Uterus (tissue), 4 donors: ENCODE results near the gene SEPHS2. TPM values are rescaled to one million over a fixed set of nuclear protein-coding genes. Genes with fewer than 3 reads are reported as not detected.
A peak's percentile ranks its signal among the peaks of the same experiment; 100 is the strongest.

ENCODE experiments used
- DNase-seq, 2 donors: peaks; one replicate each; pipeline ENCODE4 v3.0.0-alpha.2; 2019 to 2020
- H3K27ac ChIP-seq, 2 donors: fragments of 200-600 bp; sonication (generic); 1 replicate in 1 of 2; 2 replicates in 1 of 2; pipeline ENCODE4 v1.5.1; 2016 to 2018
- H3K27me3 ChIP-seq, 2 donors: fragments of 200-600 bp; sonication (generic); one replicate each; pipeline ENCODE4 v1.5.1; 2018 to 2019; ENCODE audit warnings: control low read depth in 1 of 2
- H3K36me3 ChIP-seq, 2 donors: fragments of 200-600 bp; sonication (generic); one replicate each; pipeline ENCODE4 v1.5.1; 2019; ENCODE audit warnings: control low read depth in 1 of 2
- H3K4me1 ChIP-seq, 2 donors: fragments of 200-600 bp; sonication (generic); one replicate each; pipeline ENCODE4 v1.5.1; 2018 to 2019; ENCODE audit warnings: control low read depth in 1 of 2
- H3K4me3 ChIP-seq, 2 donors: fragments of 200-600 bp; sonication (generic); 1 replicate in 1 of 2; 2 replicates in 1 of 2; pipeline ENCODE4 v1.5.1; 2018 to 2019; ENCODE audit warnings: mild to moderate bottlenecking in 1 of 2
- H3K9me3 ChIP-seq, 2 donors: fragments of 200-600 bp; sonication (generic); one replicate each; pipeline ENCODE4 v1.5.1; 2019; ENCODE audit warnings: control low read depth in 1 of 2
- CTCF ChIP-seq, 4 experiments: fragments of 200-600 bp in 2 of 4; fragments of 450-650 bp in 2 of 4; sonication (generic) in 2 of 4; IDR thresholded peaks; one replicate each; pipeline ENCODE4 v1.5.1; 2016 to 2019; ENCODE audit warnings: antibody characterized with exemption in 4 of 4, mild to moderate bottlenecking in 2 of 4, moderate library complexity in 1 of 4
- POLR2A ChIP-seq, 2 donors: fragments of 450-650 bp; IDR thresholded peaks; one replicate each; pipeline ENCODE4 v1.6.1; 2016; ENCODE audit warnings: antibody characterized with exemption in 2 of 2, mild to moderate bottlenecking in 1 of 2, moderate library complexity in 1 of 2
- intact Hi-C: fragments of 100-400 bp; cut with DNase I; formaldehyde crosslinking; loops from one replicate; pipeline ENCODE4 v1.15.1; 2023; ENCODE audit warnings: low total_unique reads
- total RNA-seq, 4 donors: library from RNA; depleted of rRNA in 3 of 4; stranded (reverse); fragments of >200 nt in 3 of 4; gene quantifications; one replicate each; pipeline versions ENCODE4 v1.1.0 to v1.2.4, GENCODE V29; 2014 to 2023
- donor health status: DM: yes; HTN: yes; CAD: no.

The SEPHS2 gene
- total RNA-seq: 10 to 100 TPM; 13.6 to 30.9 (median 17.1) TPM

GRCh38 chr16:30445408-30446202 is at the start of gene SEPHS2:
SEPHS2 (minus strand) TSS chr16:30445874; CDS start chr16:30445727, 147 bp downstream.
- Histone ChIP-seq H3K4me3 (peak within 1 kb of the TSS; percentile 91 to 96), H3K27ac (peak within 1 kb of the TSS; percentile 92 to 93), H3K9me3 (no peaks in the 10 kb centered on the region), H3K4me1 (no peaks in the 10 kb centered on the region), H3K36me3 (no peaks in the 10 kb centered on the region), H3K27me3 (no peaks in the 10 kb centered on the region)
- TF ChIP-seq POLR2A (IDR thresholded peaks at IDR 0.05) (peak; percentile 65 to 93), CTCF (IDR thresholded peaks at IDR 0.05) (peak; percentile 24 to 50 (median 31))
- DNase-seq: peak; percentile 98 to 100
- intact Hi-C loops: no loop called here

- Histone ChIP-seq H3K9me3 (no peaks in the 10 kb centered on the region), H3K36me3 (no peaks in the 10 kb centered on the region), H3K27me3 (no peaks in the 10 kb centered on the region), H3K27ac (no peak overlapping the region), H3K4me1 (no peaks in the 10 kb centered on the region), H3K4me3 (no peak overlapping the region)
- TF ChIP-seq CTCF (IDR thresholded peaks at IDR 0.05): no peak
- TF ChIP-seq POLR2A (IDR thresholded peaks at IDR 0.05): no peak
- intact Hi-C loops: no loop called here
- no peak for DNase-seq
Observed at GRCh38 chr16:30494709-30495108, 49.0 kb upstream of the SEPHS2 start.

GRCh38 chr16:30493941-30494488 is 48.3 kb upstream of the SEPHS2 start:
- H3K4me3 ChIP-seq: no peak overlapping the region
- no peaks in the 10 kb centered on the region for H3K9me3 ChIP-seq
- no peak for TF ChIP-seq POLR2A (IDR thresholded peaks at IDR 0.05)
- TF ChIP-seq CTCF (IDR thresholded peaks at IDR 0.05): no peak
- intact Hi-C loops: no loop called here
- H3K36me3 ChIP-seq: no peaks in the 10 kb centered on the region
- no peaks in the 10 kb centered on the region for H3K4me1 ChIP-seq
- H3K27ac ChIP-seq: no peak overlapping the region
- DNase-seq: no peak
- no peaks in the 10 kb centered on the region for H3K27me3 ChIP-seq

- Histone ChIP-seq H3K27ac (no peak overlapping the region), H3K27me3 (no peaks in the 10 kb centered on the region), H3K36me3 (no peaks in the 10 kb centered on the region), H3K9me3 (no peaks in the 10 kb centered on the region), H3K4me1 (no peaks in the 10 kb centered on the region), H3K4me3 (no peak overlapping the region)
- no peak for DNase-seq
- intact Hi-C loops: no loop called here
- TF ChIP-seq POLR2A (IDR thresholded peaks at IDR 0.05) (no peak), CTCF (IDR thresholded peaks at IDR 0.05) (no peak)
Observed at GRCh38 chr16:30491744-30492308, 46.2 kb upstream of the SEPHS2 start.

GRCh38 chr16:30491229-30491628 is 45.6 kb upstream of the SEPHS2 start:
- Histone ChIP-seq H3K27me3 (no peaks in the 10 kb centered on the region), H3K4me3 (no peak overlapping the region), H3K36me3 (no peaks in the 10 kb centered on the region), H3K9me3 (no peaks in the 10 kb centered on the region), H3K4me1 (no peaks in the 10 kb centered on the region), H3K27ac (no peak overlapping the region)
- TF ChIP-seq POLR2A (IDR thresholded peaks at IDR 0.05): no peak
- no peak for TF ChIP-seq CTCF (IDR thresholded peaks at IDR 0.05)
- intact Hi-C loops: no loop called here
- DNase-seq: no peak
